ENCODE data around the gene REM2.

Gene REM2, protein sequence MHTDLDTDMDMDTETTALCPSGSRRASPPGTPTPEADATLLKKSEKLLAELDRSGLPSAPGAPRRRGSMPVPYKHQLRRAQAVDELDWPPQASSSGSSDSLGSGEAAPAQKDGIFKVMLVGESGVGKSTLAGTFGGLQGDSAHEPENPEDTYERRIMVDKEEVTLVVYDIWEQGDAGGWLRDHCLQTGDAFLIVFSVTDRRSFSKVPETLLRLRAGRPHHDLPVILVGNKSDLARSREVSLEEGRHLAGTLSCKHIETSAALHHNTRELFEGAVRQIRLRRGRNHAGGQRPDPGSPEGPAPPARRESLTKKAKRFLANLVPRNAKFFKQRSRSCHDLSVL

DNA sequence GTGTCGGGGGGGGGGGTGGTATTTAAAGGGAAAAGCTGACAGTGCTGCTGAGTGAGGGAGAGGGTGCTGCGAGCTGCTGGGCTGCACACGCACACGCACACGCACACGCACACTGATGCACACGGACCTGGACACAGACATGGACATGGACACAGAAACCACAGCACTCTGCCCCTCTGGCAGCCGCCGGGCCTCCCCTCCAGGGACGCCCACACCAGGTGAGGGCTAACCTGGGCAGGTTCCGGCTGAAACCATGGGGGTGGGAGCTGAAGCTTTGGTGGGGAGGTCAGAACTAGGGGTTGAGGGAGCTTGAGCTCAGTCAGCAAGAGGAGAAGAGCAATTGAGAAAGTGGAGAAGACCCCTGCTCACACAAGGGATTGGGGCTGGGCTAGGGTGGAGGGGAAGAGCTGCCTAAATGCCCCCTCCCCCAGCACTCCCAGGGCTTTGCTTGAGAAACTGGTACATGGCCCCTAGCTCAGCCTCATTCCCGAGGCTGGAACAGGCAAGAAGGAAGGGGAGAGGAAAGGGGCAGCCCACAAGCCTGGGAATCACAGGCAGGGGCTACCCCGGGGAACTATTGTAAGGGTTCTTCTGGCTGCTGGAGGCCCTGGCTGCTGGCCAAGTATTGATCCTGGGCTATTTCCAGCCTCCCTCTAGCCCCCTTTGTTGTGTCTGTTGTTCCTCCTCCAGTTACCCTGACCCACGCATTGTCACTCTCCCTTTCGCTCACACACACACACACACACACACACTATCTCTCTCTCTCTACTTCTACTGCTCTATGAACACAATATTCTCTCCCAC is at the start of gene REM2:
Gene REM2 (plus strand): TSS at position 50 of the 804 bp plus-strand sequence. CDS start 66 bp downstream, at position 116.
- no peak for DNase-seq (ENCODE audit: low read depth in 2 of 2)

DNA sequence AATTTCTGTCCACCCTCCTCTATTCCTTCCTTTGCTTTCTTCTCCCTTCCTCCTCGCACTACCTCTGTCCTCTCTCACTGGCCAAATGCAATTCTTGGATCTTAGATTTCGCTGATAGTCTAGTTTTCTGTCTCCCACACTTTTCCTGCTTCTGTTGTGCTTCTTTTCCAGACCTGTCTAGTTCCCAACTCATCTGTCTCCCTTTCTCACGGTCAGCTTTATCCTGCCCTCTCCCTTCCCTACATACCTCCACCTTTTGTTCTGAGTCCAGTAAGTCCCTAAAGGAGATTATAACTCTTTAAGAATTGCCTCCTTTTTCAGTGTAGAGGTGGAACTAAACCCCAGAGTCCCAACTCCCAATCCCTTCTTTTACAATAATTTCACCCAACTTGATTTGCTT is 47.5 kb upstream of the REM2 start:
- DNase-seq (ENCODE audit: low read depth in 2 of 2): no peak

DNA sequence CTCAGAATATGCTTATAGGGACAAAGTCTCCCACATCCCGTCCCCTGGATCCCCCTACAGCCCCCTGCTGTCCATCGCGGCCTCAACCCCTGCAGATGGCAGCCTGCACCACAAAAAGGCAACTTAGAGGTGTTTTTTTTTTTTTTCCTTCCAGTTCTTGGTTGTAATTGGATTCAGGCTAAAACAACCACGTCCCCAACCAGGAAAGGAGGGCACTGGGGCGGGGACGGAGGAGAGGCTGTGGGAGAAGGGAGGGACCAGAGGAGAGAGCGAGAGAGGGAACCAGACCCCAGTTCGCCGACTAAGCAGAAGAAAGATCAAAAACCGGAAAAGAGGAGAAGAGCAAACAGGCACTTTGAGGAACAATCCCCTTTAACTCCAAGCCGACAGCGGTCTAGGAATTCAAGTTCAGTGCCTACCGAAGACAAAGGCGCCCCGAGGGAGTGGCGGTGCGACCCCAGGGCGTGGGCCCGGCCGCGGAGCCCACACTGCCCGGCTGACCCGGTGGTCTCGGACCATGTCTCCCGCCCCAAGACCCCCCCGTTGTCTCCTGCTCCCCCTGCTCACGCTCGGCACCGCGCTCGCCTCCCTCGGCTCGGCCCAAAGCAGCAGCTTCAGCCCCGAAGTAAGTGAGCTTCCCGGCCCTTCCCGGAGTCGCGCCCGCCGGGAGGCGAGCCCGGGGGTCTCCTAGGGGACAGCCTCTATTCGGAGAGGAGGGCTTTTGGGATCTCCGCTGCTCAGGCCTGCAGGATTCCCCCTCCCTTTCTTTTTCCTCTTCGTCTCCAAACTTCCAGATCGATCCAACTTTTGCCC is 46.5 kb upstream of the REM2 start, which contains the start of gene MMP14:
Gene MMP14 (plus strand): TSS at position 285 of the 813 bp plus-strand sequence. CDS start 233 bp downstream, at position 518.
- peak; percentile 82 to 83 for DNase-seq (ENCODE audit: low read depth in 2 of 2)

DNA sequence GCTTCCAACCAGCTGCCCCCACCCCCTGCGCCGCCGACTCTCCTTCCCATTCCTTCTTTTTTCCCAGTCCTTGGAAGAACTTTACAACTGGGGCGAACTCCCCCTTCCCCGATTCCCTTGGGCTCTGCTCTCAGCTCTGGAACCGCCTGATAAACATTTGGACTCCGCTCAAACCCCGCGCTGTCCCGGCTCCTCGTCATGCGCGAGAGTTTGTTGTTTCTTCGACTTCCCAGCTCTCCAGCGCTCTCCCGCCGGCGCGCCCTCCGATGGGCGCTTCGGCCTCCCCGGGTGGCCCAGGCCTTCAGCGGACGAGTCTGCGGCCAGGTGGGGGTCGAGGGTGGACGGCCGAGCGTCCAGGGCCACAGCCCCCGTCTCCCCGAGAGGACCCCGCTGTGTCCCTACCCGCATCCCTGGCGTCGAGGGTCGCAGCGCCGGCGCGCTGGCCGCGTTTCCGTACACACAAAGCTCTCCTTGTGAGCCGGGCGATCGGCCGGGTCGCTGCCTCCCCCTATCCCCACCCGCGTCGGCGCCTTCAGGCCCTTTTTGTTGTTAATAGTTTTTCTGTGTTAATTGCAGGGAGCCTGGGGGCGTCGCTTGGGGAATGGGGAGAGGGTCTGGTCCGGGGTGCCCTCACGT is 45.8 kb upstream of the REM2 start:
- DNase-seq (ENCODE audit: low read depth in 2 of 2): no peak

DNA sequence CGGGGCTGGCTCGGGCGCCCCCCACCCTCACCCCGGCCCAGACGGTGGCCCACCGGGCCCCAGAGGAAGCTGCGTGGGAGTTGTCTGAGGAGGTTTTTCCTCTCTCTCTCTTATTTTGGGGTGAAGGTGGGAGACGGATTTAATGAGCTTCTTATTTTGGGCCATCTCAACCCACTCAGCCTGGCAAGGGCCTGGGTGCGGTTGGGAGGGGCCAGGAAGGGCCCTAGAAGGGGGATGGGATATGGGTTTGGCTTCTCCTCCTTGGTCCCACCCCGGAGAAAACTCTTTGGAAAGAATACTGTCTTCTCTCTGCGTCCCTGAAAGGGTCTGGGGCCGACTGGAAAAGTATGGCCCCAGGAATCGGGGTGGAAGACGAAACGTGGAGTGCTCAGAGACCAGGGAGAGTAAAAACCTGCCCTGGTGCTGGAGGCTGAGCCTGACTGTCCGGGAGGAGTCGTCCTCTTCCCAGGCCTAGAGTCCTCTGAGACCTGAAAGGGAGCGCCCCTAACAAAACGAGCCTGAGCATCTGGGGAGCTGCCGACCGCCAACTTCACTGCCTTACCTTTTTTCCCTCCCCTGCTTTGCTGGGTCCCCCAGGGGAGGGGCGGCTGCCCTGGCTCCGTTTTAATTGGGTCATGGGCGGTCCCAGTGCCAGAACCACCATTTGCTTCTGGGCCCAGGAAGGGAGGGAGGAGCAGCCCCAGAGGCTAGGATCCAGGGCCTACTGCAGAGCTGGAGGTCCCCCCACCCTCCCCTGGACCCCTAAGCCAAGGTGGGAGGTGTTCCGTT is 45.1 kb upstream of the REM2 start:
- DNase-seq (ENCODE audit: low read depth in 2 of 2): no peak

DNA sequence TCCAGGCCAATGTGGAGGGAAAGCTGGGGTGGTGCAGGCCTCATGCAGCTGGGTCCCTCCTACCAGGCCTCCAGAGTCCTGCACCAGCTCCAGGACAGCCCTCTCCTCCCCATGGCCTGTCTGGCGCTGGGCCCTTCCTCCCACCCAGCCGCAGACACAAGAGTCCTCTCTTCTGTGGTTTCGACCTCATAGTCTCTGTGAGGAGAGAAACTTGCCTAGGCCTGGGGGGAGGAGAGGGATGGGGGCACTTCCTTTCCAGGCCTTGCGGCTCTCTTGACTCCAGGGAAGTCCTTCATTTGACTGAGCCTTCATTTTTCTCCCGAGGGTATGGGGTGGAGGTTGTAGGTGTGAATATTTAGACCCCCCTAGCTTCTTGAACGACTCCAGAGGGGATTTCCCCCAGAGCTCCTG is 44.4 kb upstream of the REM2 start:
- no peak for DNase-seq (ENCODE audit: low read depth in 2 of 2)

DNA sequence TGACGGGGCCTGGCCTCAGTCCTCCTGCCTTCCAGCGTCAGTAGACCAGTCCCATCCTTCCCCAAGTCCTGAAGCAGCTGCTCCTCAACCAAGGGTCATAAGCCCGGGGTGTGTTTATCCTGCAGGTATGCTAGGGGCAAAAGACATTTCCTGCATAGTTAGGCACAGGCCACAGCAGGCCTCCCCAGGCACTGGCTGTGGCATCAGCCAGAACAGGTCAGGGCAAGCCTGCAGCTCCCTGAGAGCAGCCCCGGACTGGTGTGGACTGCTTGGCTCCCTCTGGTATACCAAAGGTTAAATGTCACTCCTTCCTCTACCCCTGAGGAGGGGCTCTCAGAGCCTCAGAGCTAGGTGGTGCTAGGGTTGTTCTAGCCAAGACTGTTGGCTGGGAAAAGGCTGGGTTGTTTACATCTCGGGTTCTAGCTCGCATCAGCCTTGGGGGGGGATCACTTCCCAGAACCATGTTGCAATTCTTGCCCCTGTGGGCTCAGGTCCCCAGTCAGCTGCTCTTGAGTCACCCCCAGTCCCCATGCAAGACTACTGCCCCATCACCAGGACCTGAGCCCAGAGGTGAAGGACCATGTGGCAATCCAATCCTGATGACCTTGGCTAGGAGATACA is 43.8 kb upstream of the REM2 start:
- DNase-seq (ENCODE audit: low read depth in 2 of 2): no peak

DNA sequence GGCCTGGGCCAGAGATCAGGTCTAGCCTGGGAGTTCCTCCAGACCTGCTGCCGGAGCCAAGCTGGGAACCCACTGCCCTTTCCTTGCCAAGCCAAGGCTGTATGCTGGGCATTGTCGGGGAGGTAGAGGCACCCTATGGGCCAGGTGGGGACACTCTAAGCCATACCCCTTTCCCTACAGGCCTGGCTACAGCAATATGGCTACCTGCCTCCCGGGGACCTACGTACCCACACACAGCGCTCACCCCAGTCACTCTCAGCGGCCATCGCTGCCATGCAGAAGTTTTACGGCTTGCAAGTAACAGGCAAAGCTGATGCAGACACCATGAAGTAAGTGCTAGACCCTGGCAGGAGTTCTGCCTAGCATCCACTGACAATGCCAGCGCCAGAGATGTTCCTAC is 41.7 kb upstream of the REM2 start:
- DNase-seq (ENCODE audit: low read depth in 2 of 2): no peak

DNA sequence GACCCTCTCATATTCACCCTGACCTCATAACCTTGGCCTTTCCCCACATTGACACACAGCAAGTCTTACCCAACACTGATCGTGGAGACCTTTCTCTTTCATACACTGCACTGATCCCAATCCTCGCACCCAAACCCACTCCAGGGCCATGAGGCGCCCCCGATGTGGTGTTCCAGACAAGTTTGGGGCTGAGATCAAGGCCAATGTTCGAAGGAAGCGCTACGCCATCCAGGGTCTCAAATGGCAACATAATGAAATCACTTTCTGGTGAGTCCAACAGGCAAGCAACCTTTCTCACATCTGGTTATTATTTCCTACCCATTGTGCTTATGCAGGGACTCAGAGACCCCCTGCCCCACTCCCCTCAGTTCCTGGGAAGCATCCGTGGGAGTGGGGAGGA is 41.3 kb upstream of the REM2 start:
- no peak for DNase-seq (ENCODE audit: low read depth in 2 of 2)

DNA sequence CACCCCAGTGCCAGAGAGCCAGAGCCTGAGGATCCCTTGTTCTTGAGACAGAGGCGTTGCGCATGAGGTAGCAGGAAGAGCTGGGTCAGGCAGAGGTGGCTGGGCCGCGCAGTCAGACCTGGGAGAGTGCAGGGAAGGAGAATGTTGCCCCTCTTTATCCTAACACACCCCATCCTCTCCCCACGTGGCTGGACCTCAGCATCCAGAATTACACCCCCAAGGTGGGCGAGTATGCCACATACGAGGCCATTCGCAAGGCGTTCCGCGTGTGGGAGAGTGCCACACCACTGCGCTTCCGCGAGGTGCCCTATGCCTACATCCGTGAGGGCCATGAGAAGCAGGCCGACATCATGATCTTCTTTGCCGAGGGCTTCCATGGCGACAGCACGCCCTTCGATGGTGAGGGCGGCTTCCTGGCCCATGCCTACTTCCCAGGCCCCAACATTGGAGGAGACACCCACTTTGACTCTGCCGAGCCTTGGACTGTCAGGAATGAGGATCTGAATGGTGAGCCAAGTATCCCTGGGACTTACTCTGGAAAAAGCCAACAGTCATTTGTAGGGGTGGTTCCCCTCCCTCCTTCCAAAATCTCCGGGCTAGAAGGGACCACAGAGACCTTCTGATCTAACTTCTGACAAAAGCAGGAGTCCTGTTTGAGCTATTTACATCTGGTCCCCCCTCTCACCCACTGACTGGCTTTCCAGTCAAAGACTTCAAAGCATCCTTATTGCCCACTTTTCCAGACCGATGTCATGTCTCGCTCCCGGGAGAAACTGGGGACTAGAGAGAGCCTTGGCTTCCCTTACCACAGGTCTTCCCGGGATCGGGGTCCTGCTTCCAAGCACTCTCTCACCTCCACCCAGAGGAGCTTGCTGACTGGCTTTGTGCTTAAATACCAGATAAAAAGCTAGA is 40.6 kb upstream of the REM2 start:
- DNase-seq (ENCODE audit: low read depth in 2 of 2): no peak

DNA sequence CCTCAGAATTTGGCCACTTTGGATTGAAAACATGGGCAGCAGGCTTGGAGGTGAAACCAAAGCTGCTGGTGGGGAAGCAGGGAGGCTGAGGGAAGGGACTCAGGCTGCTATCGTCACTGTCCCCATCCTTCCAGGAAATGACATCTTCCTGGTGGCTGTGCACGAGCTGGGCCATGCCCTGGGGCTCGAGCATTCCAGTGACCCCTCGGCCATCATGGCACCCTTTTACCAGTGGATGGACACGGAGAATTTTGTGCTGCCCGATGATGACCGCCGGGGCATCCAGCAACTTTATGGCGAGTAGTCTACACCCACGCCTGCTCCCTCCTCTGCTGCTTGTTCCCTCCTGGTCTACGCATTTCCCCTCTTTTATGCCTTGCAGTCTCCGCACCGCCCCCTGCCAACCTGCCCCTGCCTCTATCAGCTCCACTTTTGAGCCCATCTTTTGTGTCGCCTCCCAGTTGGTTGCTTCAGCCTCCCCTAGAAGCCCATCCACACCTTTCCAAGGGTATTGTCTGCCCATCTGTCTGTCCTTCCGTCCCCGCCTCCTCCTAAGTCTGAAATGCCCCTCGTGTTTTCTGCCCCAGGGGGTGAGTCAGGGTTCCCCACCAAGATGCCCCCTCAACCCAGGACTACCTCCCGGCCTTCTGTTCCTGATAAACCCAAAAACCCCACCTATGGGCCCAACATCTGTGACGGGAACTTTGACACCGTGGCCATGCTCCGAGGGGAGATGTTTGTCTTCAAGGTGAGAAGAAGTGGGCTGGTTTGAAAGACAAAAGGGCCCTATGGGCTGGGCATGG is 39.7 kb upstream of the REM2 start:
- DNase-seq (ENCODE audit: low read depth in 2 of 2): no peak

DNA sequence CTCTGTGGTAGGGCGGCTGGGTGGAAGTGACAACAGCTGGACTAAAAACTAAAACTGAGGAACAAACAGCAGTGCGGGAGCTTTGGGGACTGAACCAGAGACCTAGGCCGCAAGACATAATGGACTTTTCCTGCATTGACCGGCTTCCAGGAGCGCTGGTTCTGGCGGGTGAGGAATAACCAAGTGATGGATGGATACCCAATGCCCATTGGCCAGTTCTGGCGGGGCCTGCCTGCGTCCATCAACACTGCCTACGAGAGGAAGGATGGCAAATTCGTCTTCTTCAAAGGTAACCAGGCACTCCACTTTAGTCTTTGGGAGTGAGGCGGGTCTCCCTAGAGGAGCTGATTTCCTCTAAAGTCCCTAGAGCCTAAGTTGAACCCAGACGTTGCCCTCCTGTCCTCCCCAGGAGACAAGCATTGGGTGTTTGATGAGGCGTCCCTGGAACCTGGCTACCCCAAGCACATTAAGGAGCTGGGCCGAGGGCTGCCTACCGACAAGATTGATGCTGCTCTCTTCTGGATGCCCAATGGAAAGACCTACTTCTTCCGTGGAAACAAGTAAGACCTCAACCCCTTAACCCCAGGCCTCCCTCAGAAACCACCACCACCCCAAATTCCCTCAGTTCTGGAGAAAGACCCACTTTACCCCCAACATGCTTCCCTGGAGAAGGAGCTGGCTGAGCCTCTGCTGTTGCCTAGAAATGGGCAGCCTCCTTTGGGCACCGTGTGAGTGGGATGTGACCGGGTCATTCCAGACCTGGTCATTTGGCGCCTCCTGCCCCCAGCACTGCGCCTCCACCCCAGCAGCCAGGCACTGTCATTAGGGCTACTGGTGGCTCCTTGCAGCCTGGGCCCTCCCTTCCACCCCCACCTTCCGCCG is 38.6 kb upstream of the REM2 start:
- DNase-seq (ENCODE audit: low read depth in 2 of 2): no peak

DNA sequence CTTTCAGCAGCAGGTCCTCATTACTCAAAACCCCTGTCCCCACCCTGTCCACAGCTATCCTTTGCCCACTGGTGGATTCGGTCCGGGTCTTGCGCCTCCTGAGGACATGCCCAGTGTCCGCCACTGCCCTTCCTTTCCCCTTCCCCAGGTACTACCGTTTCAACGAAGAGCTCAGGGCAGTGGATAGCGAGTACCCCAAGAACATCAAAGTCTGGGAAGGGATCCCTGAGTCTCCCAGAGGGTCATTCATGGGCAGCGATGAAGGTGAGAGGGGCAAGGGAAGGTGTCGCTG is 38.0 kb upstream of the REM2 start:
- no peak for DNase-seq (ENCODE audit: low read depth in 2 of 2)

DNA sequence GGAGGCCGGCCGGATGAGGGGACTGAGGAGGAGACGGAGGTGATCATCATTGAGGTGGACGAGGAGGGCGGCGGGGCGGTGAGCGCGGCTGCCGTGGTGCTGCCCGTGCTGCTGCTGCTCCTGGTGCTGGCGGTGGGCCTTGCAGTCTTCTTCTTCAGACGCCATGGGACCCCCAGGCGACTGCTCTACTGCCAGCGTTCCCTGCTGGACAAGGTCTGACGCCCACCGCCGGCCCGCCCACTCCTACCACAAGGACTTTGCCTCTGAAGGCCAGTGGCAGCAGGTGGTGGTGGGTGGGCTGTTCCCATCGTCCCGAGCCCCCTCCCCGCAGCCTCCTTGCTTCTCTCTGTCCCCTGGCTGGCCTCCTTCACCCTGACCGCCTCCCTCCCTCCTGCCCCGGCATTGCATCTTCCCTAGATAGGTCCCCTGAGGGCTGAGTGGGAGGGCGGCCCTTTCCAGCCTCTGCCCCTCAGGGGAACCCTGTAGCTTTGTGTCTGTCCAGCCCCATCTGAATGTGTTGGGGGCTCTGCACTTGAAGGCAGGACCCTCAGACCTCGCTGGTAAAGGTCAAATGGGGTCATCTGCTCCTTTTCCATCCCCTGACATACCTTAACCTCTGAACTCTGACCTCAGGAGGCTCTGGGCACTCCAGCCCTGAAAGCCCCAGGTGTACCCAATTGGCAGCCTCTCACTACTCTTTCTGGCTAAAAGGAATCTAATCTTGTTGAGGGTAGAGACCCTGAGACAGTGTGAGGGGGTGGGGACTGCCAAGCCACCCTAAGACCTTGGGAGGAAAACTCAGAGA is 37.0 kb upstream of the REM2 start:
- DNase-seq (ENCODE audit: low read depth in 2 of 2): no peak

DNA sequence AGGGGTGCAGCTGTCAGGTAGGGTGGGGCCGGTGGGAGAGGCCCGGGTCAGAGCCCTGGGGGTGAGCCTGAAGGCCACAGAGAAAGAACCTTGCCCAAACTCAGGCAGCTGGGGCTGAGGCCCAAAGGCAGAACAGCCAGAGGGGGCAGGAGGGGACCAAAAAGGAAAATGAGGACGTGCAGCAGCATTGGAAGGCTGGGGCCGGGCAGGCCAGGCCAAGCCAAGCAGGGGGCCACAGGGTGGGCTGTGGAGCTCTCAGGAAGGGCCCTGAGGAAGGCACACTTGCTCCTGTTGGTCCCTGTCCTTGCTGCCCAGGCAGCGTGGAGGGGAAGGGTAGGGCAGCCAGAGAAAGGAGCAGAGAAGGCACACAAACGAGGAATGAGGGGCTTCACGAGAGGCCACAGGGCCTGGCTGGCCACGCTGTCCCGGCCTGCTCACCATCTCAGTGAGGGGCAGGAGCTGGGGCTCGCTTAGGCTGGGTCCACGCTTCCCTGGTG is 36.2 kb upstream of the REM2 start:
- DNase-seq (ENCODE audit: low read depth in 2 of 2): no peak

DNA sequence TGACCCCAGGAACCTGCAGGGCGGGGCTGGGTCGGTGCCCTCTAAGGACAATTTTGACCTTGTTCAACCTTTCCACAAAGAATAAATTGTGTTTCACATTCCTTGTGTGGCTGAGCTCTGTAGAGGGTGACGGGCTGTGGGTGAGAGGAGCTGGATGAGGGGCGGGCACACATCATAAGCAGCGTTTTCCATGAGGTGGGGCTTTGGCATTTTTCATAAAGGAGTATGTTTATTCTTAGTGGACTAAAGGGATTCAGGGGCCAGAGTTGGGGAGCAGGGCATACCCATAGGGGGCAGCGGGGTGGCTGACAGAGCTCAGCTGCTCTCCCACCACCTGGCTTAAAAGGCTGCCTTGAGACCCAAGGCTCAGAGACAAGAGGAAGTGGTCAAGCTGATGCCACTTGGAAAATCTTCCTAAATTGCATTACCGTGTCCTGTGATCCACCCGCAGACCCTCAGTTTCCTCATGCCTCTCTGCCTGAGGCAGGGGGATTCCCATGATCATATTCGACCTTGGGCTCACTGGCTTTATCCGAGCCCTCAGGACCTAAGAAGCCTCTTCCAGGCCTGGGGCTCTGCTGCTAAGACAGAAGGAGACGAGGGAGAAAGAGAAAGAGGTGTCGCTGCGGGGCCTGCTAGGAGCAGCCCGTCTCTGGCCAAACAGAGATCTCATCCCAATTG is 35.2 kb upstream of the REM2 start:
- no peak for DNase-seq (ENCODE audit: low read depth in 2 of 2)

Data from fibroblast of skin of left quadriceps (primary cell).